Natural killer cell treated with Interleukin-12 subunit alpha and Interleukin-12 subunit beta and Interleukin-15 and Interleukin-18, amount 100 ng/mL, for 72 hours (primary cell): ENCODE data around the gene LILRB2. TPM values are rescaled to one million over a fixed set of nuclear protein-coding genes. Genes with fewer than 3 reads are reported as not detected.
"Not testable (repeated sequence)": the region's sequence is repeated elsewhere in the genome, so short reads cannot be mapped to it uniquely, and the experiment has no call there.

Source experiments
- ATAC-seq, 2 donors: fragments of 150-1000 bp; cut with Tn5 transposase in 1 of 2; sonication (Bioruptor Pico), chemical (Tn5 transposase) in 1 of 2; 2 replicates each; pipeline ENCODE4 v1.10.0; 2021
- DNase-seq: peaks from one replicate; pipeline ENCODE4 v3.0.0; 2022; ENCODE audit warnings: low spot score
- H3K27ac Mint-ChIP-seq, 2 donors: 1 replicate in 1 of 2; 2 replicates in 1 of 2; pipeline ENCODE4 v1.8.0; 2022; ENCODE audit warnings: mixed read lengths in 2 of 2, mild to moderate bottlenecking in 1 of 2, moderate library complexity in 1 of 2
- H3K27me3 Mint-ChIP-seq, 2 donors: 1 replicate in 1 of 2; 2 replicates in 1 of 2; pipeline ENCODE4 v1.8.0; 2022; ENCODE audit warnings: mixed read lengths in 2 of 2
- H3K36me3 Mint-ChIP-seq: one replicate; pipeline ENCODE4 v1.8.0; 2022; ENCODE audit warnings: mixed read lengths
- H3K4me1 Mint-ChIP-seq, 2 donors: 1 replicate in 1 of 2; 2 replicates in 1 of 2; pipeline ENCODE4 v1.8.0; 2022; ENCODE audit warnings: low read depth in 2 of 2, mixed read lengths in 2 of 2, mild to moderate bottlenecking in 1 of 2
- H3K4me3 Mint-ChIP-seq: one replicate; pipeline ENCODE4 v1.8.0; 2022; ENCODE audit warnings: mixed read lengths
- H3K9me3 Mint-ChIP-seq: 2 replicates; pipeline ENCODE4 v1.8.0; 2022; ENCODE audit warnings: mixed read lengths
- total RNA-seq, 2 donors: library from RNA; stranded (reverse); gene quantifications; one replicate each; pipeline ENCODE4 v1.2.3, GENCODE V29; 2022

The LILRB2 gene
- total RNA-seq, 2 donors from 2014 or later = 1.5 TPM; not detected in 1

DNA sequence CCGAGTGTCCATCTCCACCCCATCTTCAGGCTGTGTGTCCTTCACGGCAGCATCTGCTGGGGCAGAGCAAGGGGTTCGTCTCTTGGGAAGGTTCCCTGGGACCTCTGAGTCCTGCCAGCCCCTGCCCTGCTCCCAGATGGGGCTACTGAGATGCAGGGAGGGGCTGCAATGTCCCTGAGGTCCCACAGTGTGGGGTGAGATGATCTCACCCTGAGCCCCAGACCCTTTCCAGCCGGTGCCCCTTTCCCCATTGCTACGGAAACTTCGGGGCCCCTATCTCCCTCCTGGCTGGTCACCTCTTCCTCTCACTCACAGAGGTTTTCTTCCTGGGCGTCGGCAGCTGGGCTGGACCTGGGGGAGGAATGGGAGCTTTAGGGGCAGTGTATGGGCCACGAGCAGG lies 5.0 kb downstream of the LILRB2 start:
- H3K36me3 Mint-ChIP-seq = no peaks in the 10 kb centered on the region
- H3K9me3 Mint-ChIP-seq = no peaks in the 10 kb centered on the region
- ATAC-seq = no peak
- H3K4me3 Mint-ChIP-seq = no peak overlapping the region
- no peak overlapping the region for H3K27ac Mint-ChIP-seq
- DNase-seq = no peak
- H3K27me3 Mint-ChIP-seq = peaks cover 17 to 21% of the 10 kb centered on the region in 2 donors
- no peaks in the 10 kb centered on the region for H3K4me1 Mint-ChIP-seq

DNA sequence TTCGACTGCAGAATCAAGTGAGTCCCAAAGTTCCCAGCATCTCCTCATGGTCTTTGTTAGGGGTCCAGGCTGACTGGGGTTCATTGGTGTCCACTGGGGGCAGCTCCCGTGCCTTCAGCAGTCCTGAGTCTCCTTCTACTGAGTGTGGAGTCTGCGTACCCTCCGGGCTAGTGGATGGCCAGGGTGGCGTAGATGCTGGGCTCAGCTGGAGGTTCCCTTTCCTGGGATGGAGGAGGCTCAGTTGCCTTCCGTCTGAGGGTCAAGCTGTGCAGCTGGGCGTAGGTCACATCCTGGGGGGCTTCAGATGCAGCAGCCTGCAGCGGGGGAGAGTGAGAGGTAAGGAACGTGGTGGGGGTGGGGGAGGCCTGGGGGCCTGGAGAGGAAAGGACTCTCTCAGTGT lies 6.4 kb downstream of the LILRB2 start:
- not testable (repeated sequence) for ATAC-seq, H3K4me3 Mint-ChIP-seq, H3K27ac Mint-ChIP-seq, H3K4me1 Mint-ChIP-seq, H3K9me3 Mint-ChIP-seq, H3K36me3 Mint-ChIP-seq, DNase-seq
- H3K27me3 Mint-ChIP-seq = peaks cover 19 to 24% of the 10 kb centered on the region in 2 donors

DNA sequence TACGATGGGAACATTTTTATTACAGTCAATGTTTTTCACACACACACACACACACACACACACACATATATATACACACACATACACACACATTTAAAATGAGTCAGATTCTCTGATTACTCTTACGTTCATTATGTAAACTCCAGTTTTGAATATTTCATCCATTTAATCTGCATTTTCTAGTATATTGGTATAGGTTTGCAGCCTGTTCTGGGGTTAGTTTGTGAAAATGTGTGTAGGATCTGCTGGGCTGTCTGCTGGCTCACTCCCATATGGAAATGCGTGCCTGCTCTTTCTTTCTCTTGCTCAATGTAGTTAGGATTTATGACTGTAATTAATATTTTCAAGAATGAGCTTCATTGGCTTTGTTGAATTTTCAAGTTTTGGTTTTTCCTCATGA lies 7.1 kb downstream of the LILRB2 start:
- no peaks in the 10 kb centered on the region for H3K9me3 Mint-ChIP-seq
- no peak overlapping the region for H3K27ac Mint-ChIP-seq
- no peaks in the 10 kb centered on the region for H3K36me3 Mint-ChIP-seq
- H3K27me3 Mint-ChIP-seq = peaks cover 20 to 24% of the 10 kb centered on the region in 2 donors
- no peaks in the 10 kb centered on the region for H3K4me1 Mint-ChIP-seq
- ATAC-seq (no peak), DNase-seq (no peak)
- no peak overlapping the region for H3K4me3 Mint-ChIP-seq

DNA sequence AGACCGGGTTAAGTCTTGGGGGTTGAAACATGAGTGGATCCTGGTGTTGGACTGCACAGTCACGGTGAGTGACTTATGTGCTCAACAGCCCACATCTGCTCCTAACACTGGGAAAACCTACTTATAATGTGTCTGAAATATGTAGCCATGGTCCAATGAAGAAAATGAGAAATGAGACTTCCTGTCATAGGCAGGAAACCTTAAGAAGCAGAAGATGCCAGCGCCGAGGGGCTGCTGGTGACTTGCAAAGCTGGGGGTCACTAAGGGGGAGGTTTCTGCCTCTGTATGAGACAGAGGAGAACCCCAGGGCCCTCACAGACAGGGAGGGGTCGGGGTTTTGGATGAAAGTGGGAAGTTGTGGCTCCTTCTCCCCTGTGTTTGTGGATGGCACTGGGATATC lies 8.7 kb downstream of the LILRB2 start:
- H3K27me3 Mint-ChIP-seq = peaks cover 27 to 31% of the 10 kb centered on the region in 2 donors
- not testable (repeated sequence) for DNase-seq, ATAC-seq, H3K36me3 Mint-ChIP-seq, H3K4me1 Mint-ChIP-seq, H3K9me3 Mint-ChIP-seq, H3K4me3 Mint-ChIP-seq, H3K27ac Mint-ChIP-seq

DNA sequence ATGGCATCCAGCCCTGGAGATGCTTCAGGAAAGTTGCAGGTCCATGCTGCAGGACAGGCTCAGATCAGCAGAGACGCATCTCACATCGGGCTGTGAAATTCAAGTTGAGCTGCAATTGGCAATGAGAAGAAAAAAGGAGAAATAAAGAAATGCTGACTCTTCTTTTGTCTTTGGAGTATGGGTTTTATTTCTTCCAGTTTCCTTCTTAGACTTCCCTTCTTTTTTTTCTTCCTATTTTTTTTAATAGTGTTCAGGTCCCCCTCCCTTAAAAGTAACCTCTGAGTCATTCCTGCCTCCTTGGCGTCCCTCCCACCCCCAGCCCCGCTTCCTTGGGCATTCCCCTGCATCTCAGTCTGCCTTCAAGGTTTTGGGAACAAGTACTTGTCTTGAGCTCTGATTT lies 9.3 kb downstream of the LILRB2 start:
- H3K9me3 Mint-ChIP-seq, H3K27ac Mint-ChIP-seq, H3K4me3 Mint-ChIP-seq, ATAC-seq, H3K4me1 Mint-ChIP-seq, H3K36me3 Mint-ChIP-seq, DNase-seq: not testable (repeated sequence)
- H3K27me3 Mint-ChIP-seq = peaks cover 27 to 31% of the 10 kb centered on the region in 2 donors

DNA sequence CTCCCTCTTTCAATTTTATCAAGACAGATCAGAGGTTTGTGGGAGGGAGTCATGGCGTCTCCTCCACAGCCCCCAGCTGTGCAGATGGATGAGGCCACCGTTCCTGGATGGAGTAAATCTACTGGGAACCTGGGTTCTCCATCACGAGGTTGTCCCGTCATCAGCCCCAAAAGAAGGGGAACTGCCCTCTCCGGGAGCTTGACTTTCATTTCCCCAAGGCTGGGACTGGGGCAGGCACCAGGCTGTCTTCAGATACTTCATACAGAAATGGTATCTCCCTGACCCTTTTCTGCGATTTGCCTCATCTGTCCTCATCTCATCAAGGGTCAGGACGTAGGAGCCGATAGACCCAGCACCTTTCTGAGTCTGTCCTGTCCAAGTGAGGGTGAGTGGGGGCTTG lies 9.8 kb downstream of the LILRB2 start:
- Mint-ChIP-seq H3K9me3 (no peaks in the 10 kb centered on the region), H3K4me1 (no peaks in the 10 kb centered on the region), H3K4me3 (no peak overlapping the region), H3K27me3 (peaks cover 27 to 31% of the 10 kb centered on the region in 2 donors), H3K27ac (no peak overlapping the region), H3K36me3 (no peaks in the 10 kb centered on the region)
- DNase-seq (no peak), ATAC-seq (no peak)

DNA sequence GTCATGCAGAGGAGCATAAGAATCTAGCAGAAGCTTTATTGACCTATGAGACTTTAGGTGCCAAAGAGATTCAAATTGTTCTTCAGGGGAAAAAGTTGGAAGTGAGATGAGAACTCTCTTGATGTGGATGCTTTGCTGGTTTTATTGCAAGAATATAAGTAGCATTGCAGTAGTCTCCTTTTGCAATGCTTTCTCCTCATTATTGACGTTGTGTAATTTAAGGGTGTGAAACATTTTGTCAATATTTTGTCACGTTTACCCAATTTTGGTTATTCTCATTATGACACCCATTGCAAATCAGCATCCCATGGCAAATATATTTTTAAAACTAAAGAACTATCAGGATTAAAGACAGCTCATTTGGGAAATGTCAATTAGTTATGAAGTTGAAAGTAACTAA lies 12.0 kb downstream of the LILRB2 start:
- no peaks in the 10 kb centered on the region for H3K9me3 Mint-ChIP-seq
- H3K36me3 Mint-ChIP-seq = no peaks in the 10 kb centered on the region
- H3K4me3 Mint-ChIP-seq = no peak overlapping the region
- ATAC-seq (no peak), DNase-seq (no peak)
- peaks cover 27 to 36% of the 10 kb centered on the region in 2 donors for H3K27me3 Mint-ChIP-seq
- H3K27ac Mint-ChIP-seq = no peak overlapping the region
- no peaks in the 10 kb centered on the region for H3K4me1 Mint-ChIP-seq

DNA sequence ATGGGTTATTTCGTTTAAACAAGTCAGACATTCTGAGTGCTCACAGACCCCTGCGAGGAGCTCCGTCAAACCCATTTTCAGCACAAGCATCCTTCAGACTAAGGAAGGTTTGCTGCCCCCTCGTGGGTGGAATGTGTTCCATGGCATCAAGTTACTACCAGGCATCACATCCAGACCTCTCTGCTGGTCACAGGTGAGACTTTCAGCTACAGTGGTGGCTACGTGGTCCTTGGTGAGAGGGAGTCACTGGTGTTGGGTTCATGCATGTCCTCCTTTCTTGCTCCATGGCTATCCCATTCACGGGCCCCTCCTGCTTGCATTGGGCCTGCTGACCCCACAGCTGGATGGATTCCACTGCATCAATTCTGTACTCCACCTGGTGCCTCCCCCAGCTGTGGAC lies 14.8 kb downstream of the LILRB2 start:
- H3K27me3 Mint-ChIP-seq = peaks cover 19 to 25% of the 10 kb centered on the region in 2 donors
- H3K36me3 Mint-ChIP-seq = no peaks in the 10 kb centered on the region
- no peaks in the 10 kb centered on the region for H3K9me3 Mint-ChIP-seq
- DNase-seq (no peak), ATAC-seq (peak; percentile 56 to 67)
- no peak overlapping the region for H3K27ac Mint-ChIP-seq
- H3K4me1 Mint-ChIP-seq = no peaks in the 10 kb centered on the region
- no peak overlapping the region for H3K4me3 Mint-ChIP-seq

DNA sequence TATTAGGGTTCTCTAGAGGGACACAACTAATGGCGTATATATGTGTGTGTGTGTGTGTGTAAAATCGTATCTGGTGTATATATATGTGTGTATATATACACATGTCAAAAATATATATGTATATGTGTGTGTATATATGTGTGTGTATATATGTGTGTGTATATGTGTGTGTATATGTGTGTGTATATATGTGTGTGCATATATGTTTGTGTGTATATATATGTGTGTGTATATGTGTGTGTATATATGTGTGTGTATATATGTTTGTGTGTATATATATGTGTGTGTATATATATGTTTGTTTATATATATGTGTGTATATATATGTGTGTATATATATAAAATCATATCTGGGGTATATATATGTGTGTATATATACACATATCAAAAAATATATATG lies 18.4 kb downstream of the LILRB2 start:
- Mint-ChIP-seq H3K27me3 (peaks cover 7 to 10% of the 10 kb centered on the region in 2 donors), H3K36me3 (no peaks in the 10 kb centered on the region), H3K27ac (no peak overlapping the region), H3K4me1 (no peaks in the 10 kb centered on the region), H3K4me3 (no peak overlapping the region), H3K9me3 (no peaks in the 10 kb centered on the region)
- DNase-seq = no peak
- no peak for ATAC-seq

DNA sequence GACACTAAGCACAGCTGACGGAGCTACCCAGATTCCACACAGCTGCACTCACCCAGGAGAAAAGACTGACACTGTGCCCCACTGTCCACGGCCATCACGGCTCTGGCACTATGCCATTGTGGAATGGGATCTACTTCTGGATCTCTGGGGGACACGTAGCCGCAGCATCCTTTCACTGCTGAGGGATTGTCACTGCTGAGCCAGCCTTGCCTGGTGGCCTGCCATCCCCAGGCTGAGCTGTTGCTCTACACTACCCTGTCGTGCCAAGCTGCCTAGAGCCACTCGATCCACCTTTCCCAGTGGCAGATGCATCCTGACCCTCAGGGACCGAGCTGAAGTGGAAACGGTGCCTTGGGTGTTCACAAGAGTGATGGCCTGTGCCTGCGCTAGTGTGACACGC lies 18.8 kb downstream of the LILRB2 start:
- Mint-ChIP-seq H3K36me3 (no peaks in the 10 kb centered on the region), H3K27me3 (peaks cover 7 to 10% of the 10 kb centered on the region in 2 donors), H3K27ac (no peak overlapping the region), H3K4me1 (no peaks in the 10 kb centered on the region), H3K9me3 (no peaks in the 10 kb centered on the region), H3K4me3 (no peak overlapping the region)
- DNase-seq (no peak), ATAC-seq (no peak)

DNA sequence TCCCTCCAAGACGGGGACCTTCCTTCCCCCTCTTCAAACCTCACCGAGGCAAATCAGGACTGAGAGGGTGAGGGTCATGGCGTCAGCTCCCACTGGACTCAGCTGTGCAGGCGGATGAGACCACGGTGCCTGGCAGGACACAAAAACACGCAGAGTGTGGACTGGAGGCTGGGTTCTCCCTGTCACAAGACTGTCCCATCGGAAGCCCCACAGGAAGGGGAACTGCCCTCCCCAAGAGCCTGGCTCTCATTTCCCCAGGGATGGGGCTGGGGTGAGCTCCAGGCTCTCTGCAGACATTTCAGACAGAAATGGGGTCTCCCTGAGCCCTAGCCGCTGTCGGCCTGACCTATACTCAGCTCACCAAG lies 23.8 kb downstream of the LILRB2 start, which contains the start of gene LILRB5:
Gene LILRB5, minus strand, starts transcription at position 158 of the 365 bp plus-strand sequence. Its CDS starts 80 bp downstream, at position 78.
- Mint-ChIP-seq H3K9me3 (no peaks in the 10 kb centered on the region), H3K36me3 (no peaks in the 10 kb centered on the region), H3K4me3 (no peak within 1 kb of the TSS), H3K27ac (no peak within 1 kb of the TSS), H3K27me3 (peaks cover 3 to 7% of the 10 kb centered on the region in 2 donors), H3K4me1 (no peaks in the 10 kb centered on the region)
- no peak for ATAC-seq
- DNase-seq = no peak

DNA sequence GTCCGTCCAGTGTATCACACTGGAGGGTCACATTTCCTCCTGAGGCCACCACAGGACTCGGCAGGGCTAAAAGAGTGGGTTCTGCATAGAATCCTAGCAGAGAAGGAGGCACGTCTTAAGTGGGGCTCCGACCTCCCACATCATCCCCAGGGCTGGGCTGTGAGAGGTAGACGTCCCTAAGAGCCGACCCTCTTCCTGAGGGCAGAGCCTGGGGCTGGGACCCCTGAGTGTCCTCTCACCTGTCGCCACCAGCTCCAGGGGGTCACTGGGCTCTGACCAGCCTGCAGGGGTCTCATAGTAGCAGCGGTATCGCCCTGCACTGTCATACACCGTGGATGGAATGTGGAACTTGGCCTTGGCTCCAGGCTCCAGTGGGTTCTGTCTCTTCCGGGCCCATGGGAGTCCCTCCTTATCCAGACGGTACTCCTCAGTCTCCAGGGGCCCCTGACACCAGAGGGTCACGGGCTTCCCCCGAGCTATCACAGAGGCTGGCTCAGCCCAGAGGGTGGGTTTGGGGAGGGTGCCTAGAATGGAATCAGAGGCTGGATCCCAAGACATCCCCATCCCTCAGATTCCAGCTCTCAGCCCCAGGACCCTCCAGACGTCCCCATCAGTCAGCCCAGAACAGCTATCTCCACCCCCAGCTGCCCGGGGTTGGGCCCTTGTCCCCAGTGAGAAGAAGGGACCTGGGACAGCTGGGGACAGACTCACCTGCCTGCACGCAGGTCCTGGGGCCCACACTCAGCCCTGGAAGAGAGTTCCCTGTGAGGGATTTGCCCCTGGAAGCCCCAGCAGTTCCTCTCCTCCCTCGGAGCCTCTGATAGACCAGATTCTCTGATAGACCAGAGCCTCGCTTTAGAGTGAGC lies 24.4 kb downstream of the LILRB2 start:
- Mint-ChIP-seq H3K27me3 (peaks cover 3 to 7% of the 10 kb centered on the region in 2 donors), H3K36me3 (no peaks in the 10 kb centered on the region)
- DNase-seq = no peak

DNA sequence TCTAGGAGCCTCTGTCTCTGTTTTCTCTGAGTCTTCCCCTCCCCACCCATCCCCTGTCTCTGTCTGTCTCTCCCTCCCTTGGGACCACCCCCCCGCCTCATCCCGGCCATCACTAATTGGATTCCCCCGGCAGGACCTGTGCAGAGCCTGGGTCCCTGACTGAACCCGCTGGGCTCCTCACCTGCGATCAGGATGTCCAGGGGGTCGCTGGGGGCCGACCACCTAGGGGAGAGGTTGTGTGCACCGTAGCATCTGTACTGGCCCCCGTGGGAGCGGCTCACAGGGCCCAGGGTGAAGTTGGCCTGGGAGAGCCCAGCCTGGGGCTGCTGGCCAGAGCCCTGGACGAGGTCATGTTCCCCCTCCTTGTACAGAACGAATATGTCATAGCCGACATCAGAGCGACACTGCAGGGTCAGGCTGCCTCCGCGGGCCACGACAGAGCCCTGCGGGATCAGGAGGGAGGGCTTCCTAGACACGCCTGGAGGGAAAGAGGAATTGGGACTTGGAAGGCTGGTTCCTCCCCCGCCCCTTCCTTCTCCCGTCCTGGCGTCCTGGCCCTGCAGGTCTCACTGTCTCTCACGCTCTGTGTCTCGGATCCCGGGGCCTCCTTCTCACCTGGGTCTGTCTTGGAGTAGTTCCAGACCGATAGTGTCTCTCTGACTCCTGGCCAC lies 25.7 kb downstream of the LILRB2 start:
- Mint-ChIP-seq H3K27ac (no peak overlapping the region), H3K36me3 (no peaks in the 10 kb centered on the region), H3K4me3 (no peak overlapping the region), H3K4me1 (no peaks in the 10 kb centered on the region), H3K9me3 (no peaks in the 10 kb centered on the region), H3K27me3 (peaks cover 6 to 11% of the 10 kb centered on the region in 2 donors)
- ATAC-seq (no peak), DNase-seq (no peak)

More for the DNA sequence above, 24.4 kb downstream of the LILRB2 start:
- no peak overlapping the region for H3K27ac Mint-ChIP-seq
- H3K4me1 Mint-ChIP-seq = no peaks in the 10 kb centered on the region
- H3K9me3 Mint-ChIP-seq = no peaks in the 10 kb centered on the region
- ATAC-seq = no peak
- no peak overlapping the region for H3K4me3 Mint-ChIP-seq

DNA sequence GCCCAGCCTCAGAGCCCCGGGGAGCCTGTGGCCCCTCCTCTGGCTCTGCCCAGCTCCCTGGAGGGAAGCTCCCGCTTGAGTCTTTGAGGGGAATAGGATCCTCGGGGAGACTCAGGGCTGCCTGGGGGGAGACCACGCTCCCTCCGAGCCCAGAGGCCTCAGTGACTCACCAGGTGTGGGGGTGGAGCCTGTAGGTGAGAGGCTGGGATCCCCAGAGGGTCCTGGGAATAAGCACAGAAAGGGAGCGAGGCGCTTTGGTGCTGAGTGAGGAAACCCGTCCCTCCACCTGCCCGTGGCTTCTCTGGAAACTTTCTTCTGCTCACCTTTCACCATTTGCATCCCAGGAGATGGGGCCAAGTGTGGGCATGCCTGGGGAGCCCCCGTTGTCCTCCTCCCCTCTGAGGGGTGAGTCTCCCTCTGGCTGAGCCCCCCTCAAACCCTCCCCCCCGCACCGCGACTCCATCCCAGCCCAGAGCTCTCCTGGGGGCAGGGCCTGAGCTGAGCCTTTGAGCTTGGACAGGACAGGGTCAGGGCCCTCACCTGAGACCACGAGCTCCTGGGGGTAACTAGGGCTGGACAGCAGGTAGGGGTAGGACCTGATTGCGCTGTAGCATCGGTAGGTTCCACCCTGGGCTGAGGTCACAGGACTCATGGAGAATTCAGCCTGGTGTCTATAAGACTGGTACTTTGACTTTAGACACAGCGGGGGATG lies 26.6 kb downstream of the LILRB2 start:
- H3K9me3 Mint-ChIP-seq = no peaks in the 10 kb centered on the region
- no peak for ATAC-seq
- H3K27me3 Mint-ChIP-seq = peaks cover 8 to 14% of the 10 kb centered on the region in 2 donors
- H3K4me1 Mint-ChIP-seq = no peaks in the 10 kb centered on the region
- no peak for DNase-seq
- H3K4me3 Mint-ChIP-seq = no peak overlapping the region
- no peaks in the 10 kb centered on the region for H3K36me3 Mint-ChIP-seq
- H3K27ac Mint-ChIP-seq = no peak overlapping the region
